Muscle of leg (tissue), 11 donors: ENCODE results near the gene KMT2E. TPM values are rescaled to one million over a fixed set of nuclear protein-coding genes. Genes with fewer than 3 reads are reported as not detected.
"Not testable (repeated sequence)": the region's sequence is repeated elsewhere in the genome, so short reads cannot be mapped to it uniquely, and the experiment has no call there.

Experiments used
- DNase-seq: peaks from one replicate; pipeline ENCODE4 v3.0.0; 2013
- H3K27ac ChIP-seq: one replicate; pipeline ENCODE4 v1.5.1; 2013; ENCODE audit warnings: mild to moderate bottlenecking, low read length, control low read depth
- H3K27me3 ChIP-seq: one replicate; pipeline ENCODE4 v1.6.1; 2013; ENCODE audit warnings: low read length; ENCODE audit not compliant: control insufficient read depth, insufficient read depth
- H3K36me3 ChIP-seq: one replicate; pipeline ENCODE4 v1.6.1; 2013; ENCODE audit warnings: low read length; ENCODE audit not compliant: control insufficient read depth, insufficient read depth
- H3K4me1 ChIP-seq: one replicate; pipeline ENCODE4 v1.6.1; 2013; ENCODE audit warnings: low read length; ENCODE audit not compliant: control insufficient read depth, insufficient read depth
- H3K4me3 ChIP-seq: one replicate; pipeline ENCODE4 v1.5.1; 2013; ENCODE audit warnings: low read length, control low read depth
- H3K9me3 ChIP-seq: replicated peaks from 2 replicates; pipeline ENCODE4 v1.6.1; 2013; ENCODE audit warnings: low read depth, low read length; ENCODE audit not compliant: control insufficient read depth
- WGBS: methylation state at CpG from one replicate; pipeline ENCODE4 v1.1.5; 2013; ENCODE audit warnings: missing lambda C conversion rate; ENCODE audit not compliant: insufficient coverage; 5-methylcytosine and 5-hydroxymethylcytosine counted together
- polyA plus RNA-seq, 8 donors: library from polyadenylated mRNA; unstranded; fragments of 120-200 nt; gene quantifications; one replicate each; pipeline versions ENCODE4 v1.2.1 to v1.2.3, GENCODE V29; 2013; ENCODE audit warnings: inconsistent platforms in 1 of 8, low replicate concordance in 1 of 8; ENCODE audit not compliant: insufficient read length in 8 of 8, insufficient read depth in 1 of 8
- total RNA-seq: library from RNA; stranded (reverse); fragments of 120-200 nt; gene quantifications from one replicate; pipeline ENCODE4 v1.2.4, GENCODE V29; 2013

Gene KMT2E
- total and polyA plus RNA-seq, 9 donors: 28.5 to 55.5 (median 36.1) TPM

- Histone ChIP-seq H3K9me3 (no peaks in the 10 kb centered on the region), H3K4me3 (no peak overlapping the region), H3K27me3 (no peaks in the 10 kb centered on the region), H3K27ac (no peak overlapping the region), H3K36me3 (peaks cover 8% of the 10 kb centered on the region), H3K4me1 (no peaks in the 10 kb centered on the region)
- 94% methylated on average over 3 of the region's 7 CpGs for WGBS
- DNase-seq: no peak
Measured at GRCh38 chr7:104990983-104991382, 23.0 kb upstream of the KMT2E start.

- Histone ChIP-seq H3K27ac (no peak overlapping the region), H3K9me3 (no peaks in the 10 kb centered on the region), H3K27me3 (no peaks in the 10 kb centered on the region), H3K4me1 (no peaks in the 10 kb centered on the region), H3K36me3 (peaks cover 8% of the 10 kb centered on the region), H3K4me3 (no peak overlapping the region)
- no peak for DNase-seq
- WGBS: no CpG with 5 or more reads among the region's 2 CpGs
Measured at GRCh38 chr7:104992306-104992705, 21.7 kb upstream of the KMT2E start.

GRCh38 chr7:104993217-104993862, 20.7 kb upstream of the KMT2E start:
- Histone ChIP-seq H3K27me3 (no peaks in the 10 kb centered on the region), H3K4me1 (no peaks in the 10 kb centered on the region), H3K36me3 (peaks cover 8% of the 10 kb centered on the region), H3K4me3 (no peak overlapping the region), H3K27ac (no peak overlapping the region), H3K9me3 (no peaks in the 10 kb centered on the region)
- WGBS: no CpG with 5 or more reads among the region's 2 CpGs
- DNase-seq: no peak

GRCh38 chr7:104998040-104998752, 15.8 kb upstream of the KMT2E start:
- no peak for DNase-seq
- Histone ChIP-seq H3K4me3 (no peak overlapping the region), H3K27me3 (no peaks in the 10 kb centered on the region), H3K27ac (no peak overlapping the region), H3K9me3 (no peaks in the 10 kb centered on the region), H3K4me1 (peaks cover 4% of the 10 kb centered on the region), H3K36me3 (no peaks in the 10 kb centered on the region)
- WGBS: 100% methylated on average over 2 of the region's 3 CpGs

- DNase-seq: no peak
- no peaks in the 10 kb centered on the region for H3K36me3 ChIP-seq
- H3K27me3 ChIP-seq: no peaks in the 10 kb centered on the region
- H3K4me1 ChIP-seq: peaks cover 9% of the 10 kb centered on the region
- 0% methylated on average over 1 of the region's 4 CpGs for WGBS
- no peak overlapping the region for H3K27ac ChIP-seq
- H3K9me3 ChIP-seq: no peaks in the 10 kb centered on the region
- no peak overlapping the region for H3K4me3 ChIP-seq
Measured at GRCh38 chr7:105000200-105000599, 13.8 kb upstream of the KMT2E start.

GRCh38 chr7:105000927-105001336, 13.1 kb upstream of the KMT2E start:
- WGBS: 91% methylated on average over 12 of the region's 18 CpGs

GRCh38 chr7:105001652-105002184, 12.3 kb upstream of the KMT2E start:
- peaks cover 9% of the 10 kb centered on the region for H3K4me1 ChIP-seq
- H3K27me3 ChIP-seq: no peaks in the 10 kb centered on the region
- H3K27ac ChIP-seq: no peak overlapping the region
- H3K36me3 ChIP-seq: no peaks in the 10 kb centered on the region
- 100% methylated on average over 2 of the region's 5 CpGs for WGBS
- H3K4me3 ChIP-seq: no peak overlapping the region
- DNase-seq: no peak
- H3K9me3 ChIP-seq: no peaks in the 10 kb centered on the region

More at GRCh38 chr7:105000927-105001336, 13.1 kb upstream of the KMT2E start:
- Histone ChIP-seq H3K27me3 (no peaks in the 10 kb centered on the region), H3K27ac (no peak overlapping the region), H3K4me3 (no peak overlapping the region), H3K4me1 (peaks cover 9% of the 10 kb centered on the region), H3K36me3 (no peaks in the 10 kb centered on the region), H3K9me3 (no peaks in the 10 kb centered on the region)
- DNase-seq: no peak

- Histone ChIP-seq H3K27me3 (no peaks in the 10 kb centered on the region), H3K4me1 (peaks cover 9% of the 10 kb centered on the region), H3K9me3 (no peaks in the 10 kb centered on the region), H3K4me3 (no peak overlapping the region), H3K27ac (no peak overlapping the region), H3K36me3 (peaks cover 4% of the 10 kb centered on the region)
- WGBS: 63% methylated on average over 4 of the region's 5 CpGs
- DNase-seq: no peak
Measured at GRCh38 chr7:105003275-105003674, 10.7 kb upstream of the KMT2E start.

- H3K9me3 ChIP-seq: no peaks in the 10 kb centered on the region
- WGBS: no CpG with 5 or more reads among the region's 1 CpG
- H3K27me3 ChIP-seq: no peaks in the 10 kb centered on the region
- peak overlapping the region; percentile 43 for H3K27ac ChIP-seq
- peaks cover 9% of the 10 kb centered on the region for H3K4me1 ChIP-seq
- peaks cover 5% of the 10 kb centered on the region for H3K36me3 ChIP-seq
- DNase-seq: no peak
- H3K4me3 ChIP-seq: no peak overlapping the region
Measured at GRCh38 chr7:105003872-105004510, 10.0 kb upstream of the KMT2E start.

GRCh38 chr7:105005006-105005405, 9.0 kb upstream of the KMT2E start:
- H3K9me3 ChIP-seq, H3K27ac ChIP-seq, H3K4me3 ChIP-seq, DNase-seq, H3K4me1 ChIP-seq, H3K27me3 ChIP-seq, H3K36me3 ChIP-seq: not testable (repeated sequence)
- WGBS: 92% methylated on average over 5 of the region's 8 CpGs
